ENCODE data around the gene ADAR. TPM values are rescaled to one million over a fixed set of nuclear protein-coding genes. Genes with fewer than 3 reads are reported as not detected.

ADAR gene
- total and polyA plus RNA-seq, 2 of the 4 experiments (the other 2 are of a cell fraction) = 70.9 to 131 TPM

GRCh38 chr1:154611150-154611862, 3.3 kb upstream of the ADAR start:
- no peak overlapping the region for H4K5ac ChIP-seq (ENCODE audit: low read depth, low read length)
- TF ChIP-seq MAFK (IDR thresholded peaks at IDR 0.05; ENCODE audit: low read depth, low read length) (no peak), RAD21 (IDR thresholded peaks at IDR 0.05; ENCODE audit: low read length) (no peak), RFX5 (IDR thresholded peaks at IDR 0.05; ENCODE audit: low read depth, low read length) (no peak), SMC3 (IDR thresholded peaks at IDR 0.05; ENCODE audit: low read depth, low read length) (no peak), CEBPB (IDR thresholded peaks at IDR 0.05; ENCODE audit: low read depth, low read length) (no peak), MXI1 (IDR thresholded peaks at IDR 0.05; ENCODE audit: borderline replicate concordance, low read depth, low read length) (no peak), MAZ (IDR thresholded peaks at IDR 0.05; ENCODE audit: borderline replicate concordance, low read depth, low read length) (no peak), CHD1 (IDR thresholded peaks at IDR 0.05; ENCODE audit: low read depth, low read length) (no peak), BHLHE40 (IDR thresholded peaks at IDR 0.05; ENCODE audit: low read depth, low read length) (no peak), POLR2A (IDR thresholded peaks at IDR 0.05; ENCODE audit: low read depth, low read length) (no peak), CTCF (conservative IDR thresholded peaks at IDR 0.05; ENCODE audit: low read depth, low read length) (no peak), RCOR1 (IDR thresholded peaks at IDR 0.05; ENCODE audit: insufficient replicate concordance, low read length) (no peak)
- TF ChIP-seq, protein P1, sequence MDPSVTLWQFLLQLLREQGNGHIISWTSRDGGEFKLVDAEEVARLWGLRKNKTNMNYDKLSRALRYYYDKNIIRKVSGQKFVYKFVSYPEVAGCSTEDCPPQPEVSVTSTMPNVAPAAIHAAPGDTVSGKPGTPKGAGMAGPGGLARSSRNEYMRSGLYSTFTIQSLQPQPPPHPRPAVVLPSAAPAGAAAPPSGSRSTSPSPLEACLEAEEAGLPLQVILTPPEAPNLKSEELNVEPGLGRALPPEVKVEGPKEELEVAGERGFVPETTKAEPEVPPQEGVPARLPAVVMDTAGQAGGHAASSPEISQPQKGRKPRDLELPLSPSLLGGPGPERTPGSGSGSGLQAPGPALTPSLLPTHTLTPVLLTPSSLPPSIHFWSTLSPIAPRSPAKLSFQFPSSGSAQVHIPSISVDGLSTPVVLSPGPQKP (IDR thresholded peaks at IDR 0.05; ENCODE audit: borderline replicate concordance, low read depth, low read length) = no peak
- H2AFZ ChIP-seq (replicated peaks; ENCODE audit: low read length, poor library complexity) = no peak overlapping the region
- H2BK15ac ChIP-seq (ENCODE audit: low read depth, low read length) = no peak overlapping the region
- no peak overlapping the region for H3K4me2 ChIP-seq (ENCODE audit: low read depth, low read length)
- peaks cover 38 to 70% of the 10 kb centered on the region in 2 experiments for H3K79me1 ChIP-seq (ENCODE audit: low read depth in 1 of 2, low read length in 2 of 2)
- no peak overlapping the region for H2BK120ac ChIP-seq (ENCODE audit: low read depth, low read length)
- no CpG with 5 or more reads among the region's 10 CpGs for WGBS, 2 experiments (ENCODE audit: extremely low coverage in 2 of 2, insufficient read length in 1 of 2)
- no peak overlapping the region for H3K14ac ChIP-seq (replicated peaks; ENCODE audit: low read depth, low read length)
- H2BK20ac ChIP-seq (ENCODE audit: low read depth, low read length) = no peak overlapping the region
- H2AK9ac ChIP-seq (replicated peaks; ENCODE audit: low read depth, low read length, poor library complexity) = no peak overlapping the region
- BruUV-seq (replicated peaks) = no TSS peak
- dilution Hi-C loops (cut with HindIII; ENCODE audit: low sequenced_read_pairs, unreplicated experiment) (no loop called here), in situ Hi-C loops (cut with MboI; ENCODE audit: low sequenced_read_pairs) (no loop called here), intact Hi-C loops (cut with micrococcal nuclease) (no loop called here)
- H4K20me1 ChIP-seq (ENCODE audit: insufficient read depth, low read length) = peaks cover 47% of the 10 kb centered on the region
- ATAC-seq (ENCODE audit: low read depth) (no peak), DNase-seq (no peak)
- no peak overlapping the region for H3K56ac ChIP-seq (ENCODE audit: extremely low read depth, insufficient read depth, low read length)
- ChIA-PET POLR2A (ENCODE audit: unreplicated experiment) (interaction anchor here (0.7 kb wide), 1 partner anchor 392 kb away, joined by 10 read pairs; no protein-coding TSS in a partner anchor), CTCF (interaction anchor here (1.0 kb wide), 1 partner anchor 10 kb away, joined by 3 read pairs; no protein-coding TSS in a partner anchor)
- no peak overlapping the region for H4K8ac ChIP-seq (ENCODE audit: low read depth in 2 of 2, low read length in 2 of 2)
- H3K27ac ChIP-seq (ENCODE audit: insufficient read depth, low read length) = no peak overlapping the region
- no peaks in the 10 kb centered on the region for H3K36me3 ChIP-seq (ENCODE audit: control insufficient read depth, insufficient read depth, low read length)
- no peaks in the 10 kb centered on the region for H3K27me3 ChIP-seq (ENCODE audit: control insufficient read depth, insufficient read depth, low read length)
- no peak overlapping the region for H3K4me3 ChIP-seq (ENCODE audit: insufficient read depth, low read depth, low read length)
- H2BK5ac ChIP-seq (ENCODE audit: low read depth, low read length, poor library complexity, severe bottlenecking) = no peak overlapping the region
- peaks cover 3% of the 10 kb centered on the region for H3K4me1 ChIP-seq (ENCODE audit: control insufficient read depth, insufficient read depth, low read length)
- H3K18ac ChIP-seq (ENCODE audit: low read depth, low read length) = no peak overlapping the region
- H4K91ac ChIP-seq (ENCODE audit: insufficient read depth, low read depth, low read length) = no peak overlapping the region
- no peak overlapping the region for H3K4ac ChIP-seq (ENCODE audit: low read depth, low read length)
- peaks cover 5% of the 10 kb centered on the region; the same call in 1 of the 2 replicates for H3K9me1 ChIP-seq (ENCODE audit: insufficient read depth, low read length)
- no peaks in the 10 kb centered on the region for H3K9me3 ChIP-seq (ENCODE audit: control insufficient read depth, insufficient read depth, low read length)
- 0 out of 2 replicates have a peak overlapping the region, but pooled peaks have one; percentile 16 for H3K23ac ChIP-seq (ENCODE audit: low read depth, low read length)
- no peak overlapping the region for H3K9ac ChIP-seq (ENCODE audit: low read depth, low read length)
- no peak overlapping the region for H2AK5ac ChIP-seq (ENCODE audit: low read depth, low read length)
